A673 (cell line): ENCODE measurements around the gene MCM3AP. TPM values are rescaled to one million over a fixed set of nuclear protein-coding genes. Genes with fewer than 3 reads are reported as not detected.

Experiments
- BruUV-seq: library from RNA; stranded (reverse); fragments of 400-500 nt; replicated peaks from 2 replicates; lab custom pipeline; 2021; lab: Mats Ljungman, UMichigan
- CTCF ChIA-PET: fragments of 300-600 bp; sonication (Branson Sonifier 250); formaldehyde crosslinking; loops from one replicate; lab custom pipeline; 2022; ENCODE audit warnings: antibody characterized with exemption; lab: Charles Lee
- POLR2A ChIA-PET: fragments of 300-600 bp; sonication (Branson Sonifier 250); formaldehyde crosslinking; loops from one replicate; lab custom pipeline; 2022; ENCODE audit warnings: antibody characterized with exemption; ENCODE audit not compliant: low non-redundant PET; lab: Charles Lee
- DNase-seq: peaks from one replicate; pipeline ENCODE4 v3.0.0-alpha.2; 2015; ENCODE audit warnings: low spot score
- H3K27ac ChIP-seq: fragments of 200-600 bp; sonication (generic); 2 replicates; pipeline ENCODE4 v1.5.1; 2016; ENCODE audit warnings: mixed run types, low read depth, mild to moderate bottlenecking, mixed read lengths, antibody characterized with exemption, low read length; ENCODE audit not compliant: poor library complexity, severe bottlenecking
- H3K27me3 ChIP-seq: fragments of 200-600 bp; sonication (generic); replicated peaks from 2 replicates; pipeline ENCODE4 v1.6.1; 2017; ENCODE audit warnings: mixed run types, low read depth, mild to moderate bottlenecking, mixed read lengths, antibody characterized with exemption, low read length; ENCODE audit not compliant: insufficient read depth, poor library complexity
- H3K36me3 ChIP-seq: fragments of 200-600 bp; sonication (generic); 2 replicates; pipeline ENCODE4 v1.6.1; 2016; ENCODE audit warnings: mixed run types, mild to moderate bottlenecking, mixed read lengths, antibody characterized with exemption, low read length; ENCODE audit not compliant: insufficient read depth, poor library complexity, severe bottlenecking
- H3K4me1 ChIP-seq: fragments of 200-600 bp; sonication (generic); 2 replicates; pipeline ENCODE4 v1.6.1; 2017; ENCODE audit warnings: mixed run types, mild to moderate bottlenecking, mixed read lengths, antibody characterized with exemption, low read length; ENCODE audit not compliant: insufficient read depth, poor library complexity, severe bottlenecking
- H3K4me3 ChIP-seq: fragments of 200-600 bp; sonication (generic); 2 replicates; pipeline ENCODE4 v1.5.1; 2016; ENCODE audit warnings: low read depth, mixed run types, mild to moderate bottlenecking, mixed read lengths, low read length; ENCODE audit not compliant: poor library complexity, severe bottlenecking
- H3K9me3 ChIP-seq: fragments of 200-600 bp; sonication (generic); 2 replicates; pipeline ENCODE4 v1.6.1; 2016; ENCODE audit warnings: mixed run types, low read depth, mild to moderate bottlenecking, mixed read lengths, antibody characterized with exemption, low read length; ENCODE audit not compliant: poor library complexity, severe bottlenecking
- EZH2 ChIP-seq: fragments of 200-600 bp; sonication (generic); IDR thresholded peaks from 2 replicates; pipeline ENCODE4 v1.6.1; 2017; ENCODE audit warnings: borderline replicate concordance, low read depth, mild to moderate bottlenecking, mixed read lengths, antibody characterized with exemption, low read length; ENCODE audit not compliant: poor library complexity, severe bottlenecking
- intact Hi-C: fragments of 100-400 bp; cut with micrococcal nuclease; formaldehyde crosslinking; loops from one replicate; pipeline ENCODE4 v1.10.0; 2022; ENCODE audit not compliant: unreplicated experiment
- total RNA-seq: library from RNA; stranded (reverse); gene quantifications from 2 replicates; pipeline ENCODE4 v1.2.3, GENCODE V29; 2021
- TF ChIP-seq, protein P1 (sequence below): fragments of 300-800, 200-600 bp; sonication (generic); conservative IDR thresholded peaks from 2 replicates; pipeline ENCODE4 v1.5.1; 2017; ENCODE audit warnings: low read depth, mild to moderate bottlenecking, antibody characterized with exemption, low read length, moderate library complexity, mixed read lengths

Gene MCM3AP
- total RNA-seq, 1 experiment from 2014 or later = 121 TPM

DNA sequence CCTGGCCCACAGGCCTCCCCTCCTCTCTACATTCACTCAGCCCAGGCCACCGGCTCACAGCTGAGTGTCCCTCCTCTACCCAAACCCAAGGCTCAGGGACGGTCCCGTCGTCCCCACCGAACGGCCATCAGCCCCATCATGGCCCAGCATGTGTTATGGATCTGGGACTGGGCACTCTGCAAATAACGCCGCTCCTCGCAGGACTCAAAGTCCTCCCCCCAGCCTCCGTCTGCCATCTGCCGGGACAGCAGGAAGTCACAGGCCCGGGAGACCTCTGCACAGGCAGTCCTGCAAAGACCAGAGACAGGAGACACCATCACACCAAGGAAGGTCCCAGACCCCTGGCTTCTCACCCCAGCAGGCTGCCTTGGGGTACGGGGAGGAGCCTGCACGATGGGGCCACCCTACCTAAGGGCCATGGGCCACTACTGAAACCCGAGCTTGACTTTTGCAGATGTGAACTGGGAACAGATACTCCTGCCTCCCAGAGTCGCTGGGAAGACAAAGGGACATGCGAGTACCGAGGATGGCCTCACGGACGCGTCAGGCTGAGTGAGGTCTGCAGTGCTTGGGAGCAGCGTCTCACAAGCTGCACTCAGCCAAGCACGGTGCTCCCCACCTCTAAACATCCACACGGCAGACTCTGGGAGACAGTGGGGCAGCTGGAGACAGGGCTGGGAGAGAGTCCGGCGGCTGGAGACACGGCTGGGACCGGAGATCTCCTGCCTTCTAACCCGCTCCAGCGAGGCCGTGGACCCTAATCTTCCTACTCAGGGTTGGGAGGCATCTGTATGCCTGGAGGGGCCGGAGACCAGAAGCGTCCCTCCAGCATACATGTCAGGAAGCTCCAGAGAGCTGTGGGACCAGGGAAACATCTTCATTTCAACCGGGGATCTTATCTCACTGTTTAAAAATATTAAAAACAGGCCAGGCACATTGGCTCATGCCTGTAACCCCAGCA, 90.8 kb downstream of the MCM3AP start:
- no peak for TF ChIP-seq EZH2
- TF ChIP-seq, protein P1, sequence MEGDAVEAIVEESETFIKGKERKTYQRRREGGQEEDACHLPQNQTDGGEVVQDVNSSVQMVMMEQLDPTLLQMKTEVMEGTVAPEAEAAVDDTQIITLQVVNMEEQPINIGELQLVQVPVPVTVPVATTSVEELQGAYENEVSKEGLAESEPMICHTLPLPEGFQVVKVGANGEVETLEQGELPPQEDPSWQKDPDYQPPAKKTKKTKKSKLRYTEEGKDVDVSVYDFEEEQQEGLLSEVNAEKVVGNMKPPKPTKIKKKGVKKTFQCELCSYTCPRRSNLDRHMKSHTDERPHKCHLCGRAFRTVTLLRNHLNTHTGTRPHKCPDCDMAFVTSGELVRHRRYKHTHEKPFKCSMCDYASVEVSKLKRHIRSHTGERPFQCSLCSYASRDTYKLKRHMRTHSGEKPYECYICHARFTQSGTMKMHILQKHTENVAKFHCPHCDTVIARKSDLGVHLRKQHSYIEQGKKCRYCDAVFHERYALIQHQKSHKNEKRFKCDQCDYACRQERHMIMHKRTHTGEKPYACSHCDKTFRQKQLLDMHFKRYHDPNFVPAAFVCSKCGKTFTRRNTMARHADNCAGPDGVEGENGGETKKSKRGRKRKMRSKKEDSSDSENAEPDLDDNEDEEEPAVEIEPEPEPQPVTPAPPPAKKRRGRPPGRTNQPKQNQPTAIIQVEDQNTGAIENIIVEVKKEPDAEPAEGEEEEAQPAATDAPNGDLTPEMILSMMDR = no peak
- H3K36me3 ChIP-seq = peaks cover 72% of the 10 kb centered on the region
- H3K4me3 ChIP-seq = no peak overlapping the region
- DNase-seq = no peak
- ChIA-PET POLR2A (no interaction called here), CTCF (no interaction called here)
- no peaks in the 10 kb centered on the region for H3K4me1 ChIP-seq
- H3K27me3 ChIP-seq = no peaks in the 10 kb centered on the region
- H3K9me3 ChIP-seq = no peaks in the 10 kb centered on the region
- BruUV-seq = no TSS peak
- intact Hi-C loops = no loop called here
- H3K27ac ChIP-seq = no peak overlapping the region

DNA sequence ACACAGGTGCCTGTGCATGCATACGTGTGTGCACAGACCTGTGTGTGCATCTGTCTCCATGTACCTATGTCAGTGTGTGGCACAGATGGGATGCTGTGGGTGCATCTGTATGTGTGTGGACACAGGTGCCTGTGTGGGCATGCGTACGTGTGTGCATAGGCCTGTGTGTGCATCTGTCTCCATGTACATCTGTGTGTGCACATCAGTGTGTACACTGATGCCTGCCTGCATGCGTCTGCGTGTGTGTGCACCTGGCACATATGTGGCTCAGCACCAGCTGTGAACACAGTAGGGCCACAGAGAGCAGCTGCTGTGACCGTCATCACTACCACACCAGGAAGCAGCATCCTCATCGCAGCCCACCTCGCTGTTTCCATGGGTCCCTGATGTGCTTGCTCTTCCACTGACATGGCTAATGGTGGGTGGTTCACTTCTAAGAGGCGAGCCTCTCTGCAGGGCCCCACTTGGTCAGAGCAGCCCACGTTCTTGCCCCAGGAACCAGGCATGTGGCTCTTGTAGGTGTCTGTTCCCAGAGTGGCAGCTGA, 91.5 kb downstream of the MCM3AP start:
- no peak for DNase-seq
- CTCF ChIA-PET = no interaction called here

DNA sequence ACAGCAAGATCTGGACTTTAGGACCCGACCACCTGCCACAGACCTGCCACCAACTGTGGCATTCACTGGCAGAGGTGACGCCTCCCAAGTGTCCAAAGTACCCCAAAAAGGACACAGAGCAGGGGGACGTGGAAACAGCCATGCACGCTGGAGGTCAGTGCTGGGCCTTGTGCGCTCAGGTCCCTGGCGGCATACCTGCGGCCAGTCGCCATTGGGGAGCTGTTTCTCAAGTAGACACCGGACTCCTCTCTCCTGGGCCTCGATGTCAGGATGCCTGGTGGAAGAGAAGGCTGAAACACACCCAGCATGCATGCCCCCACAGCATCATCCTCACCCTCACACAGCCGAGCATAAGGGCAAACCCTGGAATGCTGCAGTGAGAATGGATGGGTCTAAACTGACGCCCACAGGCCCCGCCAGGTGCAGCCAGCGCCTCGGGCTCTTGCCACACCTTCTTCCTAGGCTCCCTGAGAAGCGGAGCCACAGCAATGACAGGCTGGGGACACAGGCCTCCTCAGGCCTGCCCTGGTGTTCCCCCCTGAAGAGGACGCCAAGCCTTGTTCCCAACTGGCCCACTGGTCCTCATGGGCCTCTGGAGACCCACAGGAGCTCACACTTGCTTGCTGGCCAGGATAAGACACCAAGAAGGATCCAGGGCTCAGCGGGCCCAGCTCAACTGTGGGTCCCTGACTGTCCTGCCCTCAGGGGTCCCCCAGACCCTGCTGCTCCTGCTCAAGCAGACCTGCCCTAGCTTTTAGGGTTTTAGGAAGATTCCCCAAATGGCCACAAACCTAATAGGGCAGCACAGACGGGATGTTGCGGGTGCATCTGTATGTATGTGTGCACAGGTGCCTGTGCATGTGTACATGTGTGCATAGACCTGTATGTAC, 93.5 kb downstream of the MCM3AP start:
- BruUV-seq = no TSS peak
- intact Hi-C loops = no loop called here
- POLR2A ChIA-PET = no interaction called here
- Histone ChIP-seq H3K9me3 (no peaks in the 10 kb centered on the region), H3K27ac (no peak overlapping the region), H3K4me1 (no peaks in the 10 kb centered on the region), H3K4me3 (no peak overlapping the region), H3K36me3 (peaks cover 56% of the 10 kb centered on the region), H3K27me3 (no peaks in the 10 kb centered on the region)
- CTCF ChIA-PET = no interaction called here
- no peak for TF ChIP-seq EZH2
- TF ChIP-seq, protein P1 = no peak
- DNase-seq = no peak

More for the DNA sequence above, 91.5 kb downstream of the MCM3AP start:
- BruUV-seq = no TSS peak
- TF ChIP-seq, protein P1 = no peak
- no peak for TF ChIP-seq EZH2
- Histone ChIP-seq H3K9me3 (no peaks in the 10 kb centered on the region), H3K36me3 (peaks cover 64% of the 10 kb centered on the region), H3K4me3 (no peak overlapping the region), H3K27ac (no peak overlapping the region), H3K4me1 (no peaks in the 10 kb centered on the region), H3K27me3 (no peaks in the 10 kb centered on the region)
- POLR2A ChIA-PET = no interaction called here
- intact Hi-C loops = no loop called here
